MCF 10A (cell line): Measurements from ENCODE around the gene ANP32E. TPM values are rescaled to one million over a fixed set of nuclear protein-coding genes. Genes with fewer than 3 reads are reported as not detected.
"Not testable (repeated sequence)": the region's sequence is repeated elsewhere in the genome, so short reads cannot be mapped to it uniquely, and the experiment has no call there.

Experiments
- BruUV-seq: library from RNA; stranded (reverse); fragments of 400-500 nt; replicated peaks from 2 replicates; lab custom pipeline; 2021; lab: Mats Ljungman, UMichigan
- CTCF ChIA-PET: fragments of 300-600 bp; sonication (Branson Sonifier 250); formaldehyde crosslinking; extraction: SDS; loops from one replicate; lab custom pipeline; 2021; ENCODE audit warnings: antibody characterized with exemption, inconsistent platforms; lab: Yijun Ruan, JAX
- POLR2A ChIA-PET: fragments of 300-600, 350-650 bp; sonication (Branson Sonifier 250); formaldehyde crosslinking; extraction: SDS; loops from one replicate; lab custom pipeline; 2020; ENCODE audit warnings: antibody characterized with exemption, inconsistent platforms; lab: Yijun Ruan, JAX
- DNase-seq: peaks from one replicate; pipeline ENCODE4 v3.0.0-alpha.2; 2018; ENCODE audit not compliant: unreplicated experiment
- H3K27ac Mint-ChIP-seq: one replicate; pipeline ENCODE4 v1.8.0; 2022; ENCODE audit warnings: mild to moderate bottlenecking, low read depth, mixed read lengths; ENCODE audit not compliant: unreplicated experiment
- H3K27me3 Mint-ChIP-seq: one replicate; pipeline ENCODE4 v1.8.0; 2022; ENCODE audit warnings: mixed read lengths; ENCODE audit not compliant: insufficient read depth, unreplicated experiment
- H3K36me3 Mint-ChIP-seq: one replicate; pipeline ENCODE4 v1.8.0; 2022; ENCODE audit warnings: mild to moderate bottlenecking, moderate library complexity, mixed read lengths; ENCODE audit not compliant: insufficient read depth, unreplicated experiment
- H3K4me1 Mint-ChIP-seq: one replicate; pipeline ENCODE4 v1.8.0; 2022; ENCODE audit warnings: mixed read lengths; ENCODE audit not compliant: insufficient read depth, unreplicated experiment
- H3K4me3 Mint-ChIP-seq: one replicate; pipeline ENCODE4 v1.8.0; 2022; ENCODE audit warnings: mild to moderate bottlenecking, moderate library complexity, mixed read lengths; ENCODE audit not compliant: unreplicated experiment
- H3K9me3 Mint-ChIP-seq: one replicate; pipeline ENCODE4 v1.8.0; 2022; ENCODE audit warnings: mixed read lengths; ENCODE audit not compliant: unreplicated experiment
- intact Hi-C: fragments of 100-400 bp; cut with micrococcal nuclease; formaldehyde crosslinking; loops from 2 replicates; pipeline ENCODE4 v1.14.1; 2022
- total RNA-seq: library from RNA; stranded (reverse); gene quantifications from 2 replicates; pipeline ENCODE4 v1.2.3, GENCODE V29; 2022
- TF ChIP-seq, protein P1 (sequence below): fragments of 200-600 bp; IDR thresholded peaks from one replicate; pipeline ENCODE4 v1.8.0; 2022; ENCODE audit warnings: antibody characterized with exemption, mild to moderate bottlenecking; ENCODE audit not compliant: unreplicated experiment

The ANP32E gene
- total RNA-seq, 1 experiment from 2014 or later: 67.3 TPM

DNA sequence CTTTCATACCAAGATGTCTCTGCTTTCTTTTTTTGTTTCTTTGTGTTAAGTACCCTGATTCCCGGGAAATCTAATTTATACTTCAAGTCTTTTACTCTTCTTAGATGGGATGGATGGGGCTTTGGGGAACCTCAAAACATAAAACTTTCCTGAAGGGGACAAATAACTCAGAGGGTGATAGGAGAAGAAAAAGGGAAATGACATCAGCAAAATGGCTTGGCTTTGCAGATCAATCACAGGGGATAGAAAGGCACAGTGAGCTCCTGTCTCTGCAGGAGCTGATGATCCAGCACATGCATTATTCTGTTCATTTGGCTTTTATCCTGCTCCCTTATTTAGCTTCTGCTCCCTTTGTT is 20.3 kb upstream of the ANP32E start:
- no TSS peak for BruUV-seq
- H3K4me1 Mint-ChIP-seq: peaks cover 51% of the 10 kb centered on the region

DNA sequence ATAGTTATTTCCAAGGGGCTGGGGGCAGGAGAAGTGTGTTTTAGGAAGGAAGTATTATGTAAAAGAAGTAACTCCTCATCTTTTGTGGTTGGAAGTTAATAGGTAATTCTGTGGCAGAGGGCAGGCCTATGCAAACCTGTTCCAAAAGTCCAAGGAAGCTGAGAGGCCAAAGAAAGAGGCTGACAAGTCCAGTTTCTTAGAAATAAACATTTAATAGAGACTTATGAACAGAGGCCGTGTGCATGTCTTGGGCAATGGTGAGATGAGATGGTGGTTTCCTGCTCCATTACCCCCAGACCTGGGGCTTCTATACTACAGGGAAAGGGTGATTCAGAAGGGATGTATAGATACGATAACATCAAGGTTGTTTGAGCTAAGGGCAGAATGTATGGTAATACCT is 14.0 kb upstream of the ANP32E start:
- H3K4me1 Mint-ChIP-seq: no peaks in the 10 kb centered on the region
- no peak for DNase-seq
- ChIA-PET CTCF (interaction anchor here (0.6 to 1.0 kb wide), 2 partner anchors 32 to 242 kb away, joined by 3 to 4 read pairs; no protein-coding TSS in a partner anchor), POLR2A (interaction anchor here (0.8 to 1.4 kb wide), 4 partner anchors 9 to 32 kb away, joined by 3 to 7 read pairs (median 4); no protein-coding TSS in a partner anchor)
- no TSS peak for BruUV-seq
- H3K27ac Mint-ChIP-seq: no peak overlapping the region
- intact Hi-C loops: no loop called here
- H3K9me3 Mint-ChIP-seq: no peaks in the 10 kb centered on the region
- TF ChIP-seq, protein P1, sequence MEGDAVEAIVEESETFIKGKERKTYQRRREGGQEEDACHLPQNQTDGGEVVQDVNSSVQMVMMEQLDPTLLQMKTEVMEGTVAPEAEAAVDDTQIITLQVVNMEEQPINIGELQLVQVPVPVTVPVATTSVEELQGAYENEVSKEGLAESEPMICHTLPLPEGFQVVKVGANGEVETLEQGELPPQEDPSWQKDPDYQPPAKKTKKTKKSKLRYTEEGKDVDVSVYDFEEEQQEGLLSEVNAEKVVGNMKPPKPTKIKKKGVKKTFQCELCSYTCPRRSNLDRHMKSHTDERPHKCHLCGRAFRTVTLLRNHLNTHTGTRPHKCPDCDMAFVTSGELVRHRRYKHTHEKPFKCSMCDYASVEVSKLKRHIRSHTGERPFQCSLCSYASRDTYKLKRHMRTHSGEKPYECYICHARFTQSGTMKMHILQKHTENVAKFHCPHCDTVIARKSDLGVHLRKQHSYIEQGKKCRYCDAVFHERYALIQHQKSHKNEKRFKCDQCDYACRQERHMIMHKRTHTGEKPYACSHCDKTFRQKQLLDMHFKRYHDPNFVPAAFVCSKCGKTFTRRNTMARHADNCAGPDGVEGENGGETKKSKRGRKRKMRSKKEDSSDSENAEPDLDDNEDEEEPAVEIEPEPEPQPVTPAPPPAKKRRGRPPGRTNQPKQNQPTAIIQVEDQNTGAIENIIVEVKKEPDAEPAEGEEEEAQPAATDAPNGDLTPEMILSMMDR: no peak
- no peaks in the 10 kb centered on the region for H3K27me3 Mint-ChIP-seq
- H3K36me3 Mint-ChIP-seq: no peaks in the 10 kb centered on the region
- no peak overlapping the region for H3K4me3 Mint-ChIP-seq

More for the DNA sequence above, 20.3 kb upstream of the ANP32E start:
- TF ChIP-seq, protein P1: no peak
- peak overlapping the region; percentile 7 for H3K4me3 Mint-ChIP-seq
- intact Hi-C loops: loop anchor here (1.0 to 5.0 kb wide), 6 partner anchors 25 to 740 kb away; partner anchors contain the start of gene ADAMTSL4
- CTCF ChIA-PET: interaction anchor here (0.6 to 12.7 kb wide), 51 partner anchors 9 to 899 kb away, joined by 3 to 215 read pairs (median 5); partner anchors contain the start of genes APH1A, C1orf54, CIART and MINDY1
- DNase-seq: no peak
- H3K36me3 Mint-ChIP-seq: no peaks in the 10 kb centered on the region
- no peaks in the 10 kb centered on the region for H3K27me3 Mint-ChIP-seq
- POLR2A ChIA-PET: interaction anchor here (0.6 to 11.7 kb wide), 18 partner anchors 10 to 666 kb away, joined by 3 to 239 read pairs (median 3); partner anchors contain the start of genes ADAMTSL4, APH1A, CIART and PRPF3
- H3K27ac Mint-ChIP-seq: no peak overlapping the region
- no peaks in the 10 kb centered on the region for H3K9me3 Mint-ChIP-seq

- no peak for DNase-seq
- Mint-ChIP-seq H3K9me3 (no peaks in the 10 kb centered on the region), H3K27ac (no peak overlapping the region)
Observed at GRCh38 chr1:150243003-150243402, 7.1 kb upstream of the ANP32E start.

DNA sequence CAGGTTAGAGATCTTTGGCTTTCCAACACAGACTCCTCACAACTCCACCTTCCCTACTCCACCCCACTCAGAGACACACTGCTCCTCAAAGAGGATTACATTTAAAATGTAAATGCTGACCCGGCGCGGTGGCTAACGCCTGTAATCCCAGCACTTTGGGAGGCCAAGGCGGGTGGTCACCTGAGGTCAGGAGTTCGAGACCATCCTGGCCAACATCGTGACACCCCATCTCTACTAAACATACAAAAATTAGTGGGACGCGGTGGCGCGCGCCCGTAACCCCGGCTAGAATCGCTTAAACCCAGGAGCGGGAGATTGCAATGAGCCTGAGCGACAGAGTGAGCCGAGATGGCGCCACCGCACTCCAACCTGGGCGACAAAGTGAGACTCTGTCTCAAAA is 1.8 kb upstream of the ANP32E start:
- CTCF ChIA-PET: interaction anchor here (1.0 to 1.9 kb wide), 2 partner anchors 18 to 20 kb away, joined by 3 to 12 read pairs; partner anchors contain the start of gene CA14
- BruUV-seq: no TSS peak
- H3K4me1 Mint-ChIP-seq: peaks cover 11% of the 10 kb centered on the region
- no peak for DNase-seq
- intact Hi-C loops: no loop called here
- no peaks in the 10 kb centered on the region for H3K9me3 Mint-ChIP-seq
- TF ChIP-seq, protein P1: no peak
- no peaks in the 10 kb centered on the region for H3K36me3 Mint-ChIP-seq
- no peak overlapping the region for H3K27ac Mint-ChIP-seq
- H3K4me3 Mint-ChIP-seq: no peak overlapping the region
- no peaks in the 10 kb centered on the region for H3K27me3 Mint-ChIP-seq
- POLR2A ChIA-PET: interaction anchor here (1.2 to 4.8 kb wide), 5 partner anchors 13 to 127 kb away, joined by 4 to 33 read pairs (median 25); partner anchors contain the start of genes APH1A and RPRD2

More at GRCh38 chr1:150243003-150243402, 7.1 kb upstream of the ANP32E start:
- H3K36me3 Mint-ChIP-seq: no peaks in the 10 kb centered on the region
- intact Hi-C loops: no loop called here
- CTCF ChIA-PET: no interaction called here
- BruUV-seq: no TSS peak
- H3K27me3 Mint-ChIP-seq: no peaks in the 10 kb centered on the region
- TF ChIP-seq, protein P1: no peak
- H3K4me3 Mint-ChIP-seq: no peak overlapping the region
- no peaks in the 10 kb centered on the region for H3K4me1 Mint-ChIP-seq
- POLR2A ChIA-PET: no interaction called here

GRCh38 chr1:150237176-150237575 is 1.3 kb upstream of the ANP32E start:
- BruUV-seq, intact Hi-C loops, H3K27me3 Mint-ChIP-seq, DNase-seq, H3K4me3 Mint-ChIP-seq, H3K27ac Mint-ChIP-seq, H3K9me3 Mint-ChIP-seq, H3K36me3 Mint-ChIP-seq: not testable (repeated sequence)
- peaks cover 11% of the 10 kb centered on the region for H3K4me1 Mint-ChIP-seq
- ChIA-PET CTCF (interaction anchor here (0.6 to 1.9 kb wide), 3 partner anchors 18 to 134 kb away, joined by 3 to 12 read pairs (median 3); partner anchors contain the start of gene CA14), POLR2A (interaction anchor here (0.7 to 5.0 kb wide), 10 partner anchors 12 to 206 kb away, joined by 3 to 37 read pairs (median 7); partner anchors contain the start of genes APH1A and RPRD2)
